Sigmoid colon (tissue), 4 donors: ENCODE results near the gene EHBP1L1.

Experiments
- CTCF ChIP-seq, 4 experiments: fragments of 450-650 bp in 3 of 4; fragments of 200-600 bp in 1 of 4; IDR thresholded peaks; one replicate each; pipeline ENCODE4 v1.5.1; 2016 to 2019; ENCODE audit warnings: antibody characterized with exemption in 4 of 4, mild to moderate bottlenecking in 3 of 4, moderate library complexity in 2 of 4
- POLR2A ChIP-seq, 2 donors: fragments of 450-650 bp; IDR thresholded peaks; one replicate each; pipeline ENCODE4 v1.6.1; 2016; ENCODE audit warnings: antibody characterized with exemption in 2 of 2, mild to moderate bottlenecking in 2 of 2, moderate library complexity in 2 of 2
- POLR2AphosphoS5 ChIP-seq, 4 donors: sonication (generic); formaldehyde crosslinking; IDR thresholded peaks; one replicate each; pipeline ENCODE4 v1.6.1; 2017; ENCODE audit warnings: antibody characterized with exemption in 4 of 4

GRCh38 chr11:65559535-65559934 lies 16.3 kb upstream of the EHBP1L1 start:
- TF ChIP-seq CTCF (IDR thresholded peaks at IDR 0.05) (no peak), POLR2A (IDR thresholded peaks at IDR 0.05) (no peak), POLR2AphosphoS5 (IDR thresholded peaks at IDR 0.05) (no peak)
